Fibroblast of skin of right biceps (primary cell): Measurements from ENCODE around the gene CDR2.
"Not testable (repeated sequence)": the region's sequence is repeated elsewhere in the genome, so short reads cannot be mapped to it uniquely, and the experiment has no call there.

Source experiments
- DNase-seq: peaks from one replicate; pipeline ENCODE4 v3.0.0-alpha.2; 2013

CDR2 gene

GRCh38 chr16:22351017-22351416 lies 23.4 kb downstream of the CDR2 start:
- not testable (repeated sequence) for DNase-seq

- no peak for DNase-seq
Measured at GRCh38 chr16:22348291-22348690, 26.1 kb downstream of the CDR2 start.

- no peak for DNase-seq
Measured at GRCh38 chr16:22347100-22347820, 27.2 kb downstream of the CDR2 start.

- no peak for DNase-seq
Measured at GRCh38 chr16:22346483-22346882, 27.9 kb downstream of the CDR2 start.

- DNase-seq, result no peak
Measured at GRCh38 chr16:22342082-22342481, 32.3 kb downstream of the CDR2 start.

- DNase-seq, result no peak
Measured at GRCh38 chr16:22340945-22341344, 33.5 kb downstream of the CDR2 start.

- peak; percentile 14 for DNase-seq
Measured at GRCh38 chr16:22337849-22338635, 36.4 kb downstream of the CDR2 start.

- no peak for DNase-seq
Measured at GRCh38 chr16:22337045-22337444, 37.4 kb downstream of the CDR2 start.

GRCh38 chr16:22336581-22336980 lies 37.8 kb downstream of the CDR2 start:
- no peak for DNase-seq

- no peak for DNase-seq
Measured at GRCh38 chr16:22335668-22336246, 38.7 kb downstream of the CDR2 start.

GRCh38 chr16:22333457-22333994 lies 40.9 kb downstream of the CDR2 start:
- no peak for DNase-seq

- no peak for DNase-seq
Measured at GRCh38 chr16:22330326-22330725, 44.1 kb downstream of the CDR2 start.

GRCh38 chr16:22329199-22329695 lies 45.2 kb downstream of the CDR2 start:
- DNase-seq, result no peak

- no peak for DNase-seq
Measured at GRCh38 chr16:22328081-22328725, 46.2 kb downstream of the CDR2 start.

GRCh38 chr16:22327446-22327775 lies 47.0 kb downstream of the CDR2 start:
- DNase-seq, result no peak

- no peak for DNase-seq
Measured at GRCh38 chr16:22326771-22327445, 47.5 kb downstream of the CDR2 start.

- no peak for DNase-seq
Measured at GRCh38 chr16:22326369-22326652, 48.1 kb downstream of the CDR2 start.

GRCh38 chr16:22325598-22326368 lies 48.6 kb downstream of the CDR2 start:
- DNase-seq, result no peak

- no peak for DNase-seq
Measured at GRCh38 chr16:22324787-22325597, 49.4 kb downstream of the CDR2 start.

GRCh38 chr16:22323959-22324786 lies 50.2 kb downstream of the CDR2 start:
- no peak for DNase-seq
